HepG2 (cell line): ENCODE measurements around the gene PDIA4. TPM values are rescaled to one million over a fixed set of nuclear protein-coding genes. Genes with fewer than 3 reads are reported as not detected.

Experiments
- ATF4 ChIP-seq, 2 experiments: fragments of 450-650 bp in 1 of 2; sonication (generic) in 1 of 2; formaldehyde crosslinking; IDR thresholded peaks; 2 replicates each; pipeline versions ENCODE4 v1.5.0 to v1.8.0; 2020 to 2022; ENCODE audit warnings: mild to moderate bottlenecking in 1 of 2, missing genetic modification reagents in 1 of 2
- CENPT ChIP-seq: sonication (generic); formaldehyde crosslinking; IDR thresholded peaks from 2 replicates; pipeline ENCODE4 v1.8.0; 2022; ENCODE audit warnings: low read depth, mild to moderate bottlenecking, moderate library complexity, missing genetic modification reagents
- HHEX ChIP-seq: IDR thresholded peaks from 2 replicates; pipeline ENCODE4 v1.6.1; 2016; ENCODE audit warnings: control low read depth
- IKZF4 ChIP-seq: sonication (generic); formaldehyde crosslinking; IDR thresholded peaks from 2 replicates; pipeline ENCODE4 v1.5.1; 2020; ENCODE audit warnings: borderline replicate concordance, mild to moderate bottlenecking, low read depth, missing genetic modification reagents; ENCODE audit errors: not compliant biosample characterization
- MNT ChIP-seq: fragments of 450-650 bp; IDR thresholded peaks from 2 replicates; pipeline ENCODE4 v1.6.1; 2016
- NFYC ChIP-seq: IDR thresholded peaks from 2 replicates; pipeline ENCODE4 v1.6.1; 2016; ENCODE audit warnings: missing genetic modification reagents, missing compliant biosample characterization
- TFDP2 ChIP-seq: sonication (generic); formaldehyde crosslinking; IDR thresholded peaks from 2 replicates; pipeline ENCODE4 v1.4.0; 2020; ENCODE audit warnings: missing genetic modification reagents
- THAP9 ChIP-seq: sonication (generic); formaldehyde crosslinking; IDR thresholded peaks from 2 replicates; pipeline ENCODE4; 2020; ENCODE audit warnings: missing genetic modification reagents, mild to moderate bottlenecking, borderline replicate concordance
- ZIK1 ChIP-seq: sonication (generic); formaldehyde crosslinking; IDR thresholded peaks from 2 replicates; pipeline ENCODE4 v1.5.0; 2020; ENCODE audit warnings: mild to moderate bottlenecking, low read depth, missing genetic modification reagents, borderline replicate concordance
- ZNF292 ChIP-seq: sonication (generic); formaldehyde crosslinking; IDR thresholded peaks from 2 replicates; pipeline ENCODE4 v1.8.1; 2022; ENCODE audit warnings: mild to moderate bottlenecking, low read depth, missing genetic modification reagents, borderline replicate concordance
- ZNF569 ChIP-seq: sonication (generic); formaldehyde crosslinking; IDR thresholded peaks from 2 replicates; pipeline ENCODE4 v1.5.0; 2020; ENCODE audit warnings: mild to moderate bottlenecking, missing genetic modification reagents, moderate library complexity, borderline replicate concordance
- ZNF598 ChIP-seq: sonication (generic); formaldehyde crosslinking; IDR thresholded peaks from 2 replicates; pipeline ENCODE4 v1.5.1; 2020; ENCODE audit warnings: mild to moderate bottlenecking, missing genetic modification reagents, borderline replicate concordance
- ZNF7 ChIP-seq: IDR thresholded peaks from 2 replicates; pipeline ENCODE4 v1.6.1; 2016; ENCODE audit warnings: missing biosample characterization, missing genetic modification reagents
- ZNF709 ChIP-seq: sonication (generic); formaldehyde crosslinking; IDR thresholded peaks from 2 replicates; pipeline ENCODE4 v1.5.0; 2020; ENCODE audit warnings: mild to moderate bottlenecking, missing genetic modification reagents
- ZNF773 ChIP-seq: sonication (generic); formaldehyde crosslinking; IDR thresholded peaks from 2 replicates; pipeline ENCODE4 v1.4.0; 2020; ENCODE audit warnings: missing genetic modification reagents, borderline replicate concordance
- polyA plus RNA-seq, 8 experiments: library from polyadenylated mRNA; depleted of rRNA in 3 of 8; stranded (reverse) in 7 of 8; unstranded in 1 of 8; fragments of >200 nt; fragmentation: Illumina TruSeq in 4 of 8; extraction: Trizol in 4 of 8; gene quantifications; 2 replicates each; pipeline versions ENCODE4 v1.2.1 to v1.2.3, GENCODE V29; 2011 to 2016; ENCODE audit warnings: low read depth in 4 of 8, missing spikeins in 1 of 8, mixed read lengths in 1 of 8; ENCODE audit not compliant: insufficient read depth in 1 of 8
- total RNA-seq, 5 experiments: library from RNA; depleted of rRNA; stranded (reverse); fragments of >200 nt; fragmentation: Illumina TruSeq; extraction: Trizol; gene quantifications; 2 replicates each; pipeline ENCODE4 v1.2.3, GENCODE V29; 2016; ENCODE audit warnings: low read depth in 1 of 5
- TF ChIP-seq, protein P1 (sequence below): sonication (generic); formaldehyde crosslinking; IDR thresholded peaks from 2 replicates; pipeline ENCODE4 v1.4.0; 2020; ENCODE audit warnings: mild to moderate bottlenecking, missing genetic modification reagents
- TF ChIP-seq, protein P2 (sequence below): sonication (generic); formaldehyde crosslinking; IDR thresholded peaks from 2 replicates; pipeline ENCODE4 v1.8.0; 2022; ENCODE audit warnings: low read depth, missing genetic modification reagents

Gene PDIA4
- total and polyA plus RNA-seq, 2 of the 13 experiments (the other 11 are each of a cell fraction or from before 2014, with no cell fraction given): 278 to 402 TPM

DNA sequence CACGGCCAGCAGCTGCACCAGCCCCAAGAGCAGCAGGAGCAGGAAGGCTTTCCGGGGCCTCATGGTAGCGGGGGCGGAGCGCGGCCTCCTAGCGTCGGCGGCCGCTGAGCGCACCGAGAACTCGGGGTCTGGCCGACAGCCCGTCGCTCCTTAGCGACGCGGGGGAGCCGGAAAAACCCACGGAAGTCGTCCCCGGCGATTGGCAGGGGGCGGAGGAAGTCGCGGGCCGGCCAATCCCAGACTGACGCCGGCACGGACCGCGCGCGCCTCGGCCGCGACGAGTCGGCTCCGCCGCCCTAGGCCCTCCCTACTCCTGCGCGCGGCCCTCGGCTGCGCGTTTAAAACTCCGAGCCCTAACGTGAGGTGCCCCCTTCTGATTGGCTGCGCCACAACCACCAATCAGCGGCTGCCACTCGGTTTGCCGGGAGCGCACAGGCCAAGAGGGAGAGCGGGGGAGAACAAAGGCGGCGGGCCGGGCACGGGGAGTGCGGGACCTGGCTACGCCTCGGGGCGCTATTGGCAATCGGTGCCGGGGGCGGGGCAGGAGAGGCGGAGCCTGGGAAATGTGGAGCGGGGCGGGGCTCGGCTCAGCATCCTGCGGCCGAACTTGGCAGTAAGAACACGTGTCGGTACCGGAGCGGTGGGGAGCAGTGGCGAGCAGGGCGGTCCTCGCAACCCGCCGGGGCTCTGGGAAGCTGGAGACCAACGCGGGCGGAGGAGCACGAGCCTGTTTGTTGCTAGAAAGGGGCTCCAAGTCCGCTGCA lies at the start of gene PDIA4 (continued):
- TF ChIP-seq ATF4 (CRISPR knock-in tag; IDR thresholded peaks at IDR 0.05) (peak in 1 of 2 experiments; percentile 77; a peak in 2 of 4 replicates), ZNF598 (CRISPR knock-in tag) (peak; percentile 50; the same call in 1 of the 2 replicates), ZNF569 (peak; percentile 75; the same call in 1 of the 2 replicates), CENPT (CRISPR knock-in tag) (peak; percentile 28; the same call in 1 of the 2 replicates), ZNF7 (CRISPR knock-in tag) (no peak), TFDP2 (peak; percentile 98), ZNF709 (CRISPR knock-in tag) (no peak), NFYC (CRISPR knock-in tag) (peak; percentile 95), ZNF773 (CRISPR knock-in tag) (no peak), THAP9 (CRISPR knock-in tag) (peak; percentile 72; the same call in 1 of the 2 replicates), IKZF4 (CRISPR knock-in tag) (no peak), MNT (peak; percentile 70; the same call in 1 of the 2 replicates), ZNF292 (CRISPR knock-in tag) (peak; percentile 51; the same call in 1 of the 2 replicates), HHEX (CRISPR knock-in tag) (no peak), ZIK1 (CRISPR knock-in tag) (no peak)
- TF ChIP-seq, protein P1, sequence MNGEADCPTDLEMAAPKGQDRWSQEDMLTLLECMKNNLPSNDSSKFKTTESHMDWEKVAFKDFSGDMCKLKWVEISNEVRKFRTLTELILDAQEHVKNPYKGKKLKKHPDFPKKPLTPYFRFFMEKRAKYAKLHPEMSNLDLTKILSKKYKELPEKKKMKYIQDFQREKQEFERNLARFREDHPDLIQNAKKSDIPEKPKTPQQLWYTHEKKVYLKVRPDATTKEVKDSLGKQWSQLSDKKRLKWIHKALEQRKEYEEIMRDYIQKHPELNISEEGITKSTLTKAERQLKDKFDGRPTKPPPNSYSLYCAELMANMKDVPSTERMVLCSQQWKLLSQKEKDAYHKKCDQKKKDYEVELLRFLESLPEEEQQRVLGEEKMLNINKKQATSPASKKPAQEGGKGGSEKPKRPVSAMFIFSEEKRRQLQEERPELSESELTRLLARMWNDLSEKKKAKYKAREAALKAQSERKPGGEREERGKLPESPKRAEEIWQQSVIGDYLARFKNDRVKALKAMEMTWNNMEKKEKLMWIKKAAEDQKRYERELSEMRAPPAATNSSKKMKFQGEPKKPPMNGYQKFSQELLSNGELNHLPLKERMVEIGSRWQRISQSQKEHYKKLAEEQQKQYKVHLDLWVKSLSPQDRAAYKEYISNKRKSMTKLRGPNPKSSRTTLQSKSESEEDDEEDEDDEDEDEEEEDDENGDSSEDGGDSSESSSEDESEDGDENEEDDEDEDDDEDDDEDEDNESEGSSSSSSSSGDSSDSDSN (CRISPR knock-in tag): peak; percentile 86
- TF ChIP-seq, protein P2, sequence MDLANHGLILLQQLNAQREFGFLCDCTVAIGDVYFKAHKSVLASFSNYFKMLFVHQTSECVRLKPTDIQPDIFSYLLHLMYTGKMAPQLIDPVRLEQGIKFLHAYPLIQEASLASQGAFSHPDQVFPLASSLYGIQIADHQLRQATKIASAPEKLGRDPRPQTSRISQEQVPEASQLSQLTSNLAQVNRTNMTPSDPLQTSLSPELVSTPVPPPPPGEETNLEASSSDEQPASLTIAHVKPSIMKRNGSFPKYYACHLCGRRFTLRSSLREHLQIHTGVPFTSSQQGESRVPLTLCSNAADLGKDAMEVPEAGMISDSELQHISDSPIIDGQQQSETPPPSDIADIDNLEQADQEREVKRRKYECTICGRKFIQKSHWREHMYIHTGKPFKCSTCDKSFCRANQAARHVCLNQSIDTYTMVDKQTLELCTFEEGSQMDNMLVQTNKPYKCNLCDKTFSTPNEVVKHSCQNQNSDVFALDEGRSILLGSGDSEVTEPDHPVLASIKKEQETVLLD (CRISPR knock-in tag): peak; percentile 86
